HG02642 (cell line): ENCODE data around the gene QRICH1.

Experiments used
- ATAC-seq: cut with Tn5 transposase; IDR thresholded peaks from one replicate; pipeline ENCODE4 v1.9.1; 2021; ENCODE audit warnings: mild to moderate bottlenecking; ENCODE audit not compliant: unreplicated experiment, poor library complexity

The QRICH1 gene

DNA sequence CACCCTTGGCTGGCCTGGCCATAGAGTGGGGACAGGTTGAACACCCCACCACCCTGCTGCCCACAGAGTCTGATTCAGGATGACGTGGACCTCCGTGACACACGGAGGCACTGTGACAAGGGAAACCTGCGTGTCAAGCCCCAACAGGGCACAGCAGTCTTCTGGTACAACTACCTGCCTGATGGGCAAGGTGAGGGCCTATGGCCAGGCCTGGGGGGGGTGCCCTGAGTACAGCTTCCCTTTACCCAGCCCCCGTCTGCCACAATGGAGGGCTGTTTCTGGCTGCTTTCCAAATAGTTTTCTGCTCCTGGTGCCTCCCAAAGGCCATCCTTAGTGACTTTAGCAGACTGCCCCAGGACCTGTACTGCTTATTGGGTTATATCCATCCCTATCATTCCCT is 87.9 kb downstream of the QRICH1 start:
- ATAC-seq: no peak

DNA sequence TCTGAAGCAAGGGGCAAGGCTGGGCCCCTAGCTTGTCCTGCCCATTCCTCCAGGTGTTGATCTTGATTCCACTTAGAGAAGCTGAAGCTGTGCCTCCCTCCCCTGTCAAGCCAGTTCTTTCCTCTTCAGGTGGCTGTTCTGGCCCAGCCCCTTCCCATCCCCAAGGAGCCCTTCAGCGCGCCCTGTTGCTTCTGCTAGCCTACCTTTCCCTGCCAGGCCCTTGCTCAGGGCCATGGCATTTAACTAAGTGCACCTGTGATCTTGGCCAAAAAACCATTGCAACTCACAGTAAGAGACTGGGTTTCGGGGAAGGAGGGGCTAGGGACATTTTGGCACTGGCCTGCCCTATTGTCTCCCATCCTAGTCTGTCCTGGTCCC is 88.6 kb downstream of the QRICH1 start:
- no peak for ATAC-seq

- ATAC-seq: no peak
Observed at GRCh38 chr3:49004352-49005302, 89.2 kb downstream of the QRICH1 start.

DNA sequence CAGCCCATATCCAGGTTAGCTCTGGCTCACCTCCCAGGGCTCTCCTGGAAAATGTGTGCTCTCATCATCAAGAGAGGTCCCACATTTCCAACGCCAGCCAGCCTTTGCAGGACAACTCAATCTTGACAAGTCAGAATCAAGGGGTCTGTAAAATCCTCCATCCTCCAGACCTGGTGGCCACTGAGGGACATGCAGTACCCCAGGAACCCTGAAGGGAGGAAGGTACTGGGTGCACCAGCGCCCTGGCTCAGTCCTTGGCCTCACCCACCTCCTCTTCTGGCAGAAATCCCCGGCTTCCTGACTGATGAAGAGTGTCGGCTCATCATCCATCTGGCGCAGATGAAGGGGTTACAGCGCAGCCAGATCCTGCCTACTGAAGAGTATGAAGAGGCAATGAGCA is 92.7 kb downstream of the QRICH1 start:
- ATAC-seq: no peak

GRCh38 chr3:48999085-48999858 is 94.6 kb downstream of the QRICH1 start:
- no peak for ATAC-seq

DNA sequence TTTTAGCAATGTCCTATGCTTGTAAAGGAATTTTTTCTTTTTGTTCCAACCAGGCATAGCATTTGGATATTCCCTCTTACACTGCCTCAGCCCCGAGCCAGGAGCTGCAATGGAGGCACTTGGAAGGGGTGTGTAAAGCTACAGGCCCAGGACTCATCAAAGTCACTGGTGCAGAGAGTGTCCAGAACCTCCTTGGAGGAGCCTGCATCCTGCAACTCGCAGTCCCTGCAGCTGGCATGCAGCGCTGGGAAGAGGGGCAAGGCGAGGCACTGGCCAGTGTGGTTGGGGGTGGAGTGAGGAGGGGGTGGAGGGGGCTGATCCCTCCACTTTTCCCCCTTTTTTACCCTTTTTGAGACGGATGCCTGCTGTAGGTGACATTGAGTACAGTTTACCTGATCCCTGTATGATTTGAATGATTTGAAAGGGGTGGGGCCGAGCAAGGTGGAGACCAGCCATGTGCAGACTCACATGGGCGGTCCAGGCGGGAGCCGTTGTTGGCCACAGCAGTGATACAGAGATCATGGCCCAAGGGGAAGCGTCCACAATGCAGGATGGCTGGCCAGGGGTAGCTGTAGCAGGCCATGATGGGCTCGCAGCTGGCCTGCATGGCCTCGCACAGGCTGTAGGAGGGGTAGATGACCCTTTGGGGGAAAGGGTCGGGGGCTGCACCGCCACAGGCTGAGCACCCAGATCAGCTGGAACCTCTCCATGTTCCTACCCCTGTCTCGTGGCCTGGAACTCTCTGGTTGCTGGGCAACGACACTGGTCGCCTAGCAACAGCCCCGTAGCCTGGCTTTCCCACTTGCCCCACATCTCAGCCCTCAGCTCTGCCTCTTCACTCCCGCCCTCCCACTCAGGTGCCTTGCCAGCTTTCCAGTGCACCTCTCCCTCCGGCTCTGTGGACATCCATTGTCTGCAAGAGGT is 95.9 kb downstream of the QRICH1 start:
- no peak for ATAC-seq

- ATAC-seq: no peak
Observed at GRCh38 chr3:48997102-48997635, 96.7 kb downstream of the QRICH1 start.

DNA sequence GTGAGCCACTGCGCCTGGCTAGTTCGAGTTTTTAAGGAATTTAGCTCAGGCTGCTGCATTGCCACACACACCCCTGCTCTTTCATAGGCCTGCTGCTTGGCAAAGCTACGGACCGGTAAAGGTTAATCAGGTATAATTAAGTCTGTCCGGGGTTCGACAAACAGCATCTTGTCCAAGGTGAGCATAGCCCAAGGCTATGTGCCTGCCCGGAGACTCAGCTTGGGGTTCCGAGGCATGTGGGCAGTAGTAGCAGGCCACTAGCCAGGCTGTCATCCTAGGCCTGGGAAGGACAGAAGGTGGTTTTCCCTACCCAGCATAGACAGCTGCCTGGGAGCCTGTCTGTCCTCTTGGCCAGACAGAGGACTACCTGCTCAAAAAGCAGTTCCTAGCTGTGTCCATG is 97.2 kb downstream of the QRICH1 start:
- no peak for ATAC-seq

GRCh38 chr3:48993834-48994233 is 100.0 kb downstream of the QRICH1 start:
- no peak for ATAC-seq

DNA sequence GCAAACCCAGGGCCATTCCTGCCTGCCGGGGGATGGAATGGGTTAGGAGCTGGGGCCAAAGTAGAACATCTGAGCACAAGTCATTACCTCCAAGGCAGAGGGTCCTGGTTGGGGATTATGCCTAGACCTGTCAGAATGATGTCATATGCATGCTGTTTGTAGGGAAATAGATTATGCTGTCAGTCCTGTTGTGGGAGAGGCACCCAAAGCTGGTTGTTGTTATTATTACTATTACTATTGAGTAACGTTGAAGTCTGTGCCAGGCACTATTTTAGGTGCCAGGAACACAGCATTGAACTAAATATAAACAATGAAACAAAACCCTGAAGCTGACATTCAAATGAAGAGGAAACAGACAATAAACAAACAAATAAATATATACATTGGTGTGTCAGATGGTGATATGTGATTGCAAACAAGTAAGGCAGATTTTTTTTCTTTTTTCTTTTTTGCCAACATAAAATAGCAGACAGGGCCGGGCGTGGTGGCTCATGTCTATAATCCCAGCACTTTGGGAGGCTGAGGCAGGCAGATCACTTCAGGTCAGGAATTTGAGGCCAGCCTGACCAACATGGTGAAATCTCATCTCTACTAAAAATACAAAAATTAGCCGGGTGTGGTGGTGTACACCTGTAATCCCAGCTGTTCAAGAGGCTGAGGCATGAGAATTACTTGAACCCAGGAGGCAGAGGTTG is 101.9 kb downstream of the QRICH1 start:
- ATAC-seq: no peak

- ATAC-seq: peak; percentile 15
Observed at GRCh38 chr3:48990636-48991469, 103.0 kb downstream of the QRICH1 start.

DNA sequence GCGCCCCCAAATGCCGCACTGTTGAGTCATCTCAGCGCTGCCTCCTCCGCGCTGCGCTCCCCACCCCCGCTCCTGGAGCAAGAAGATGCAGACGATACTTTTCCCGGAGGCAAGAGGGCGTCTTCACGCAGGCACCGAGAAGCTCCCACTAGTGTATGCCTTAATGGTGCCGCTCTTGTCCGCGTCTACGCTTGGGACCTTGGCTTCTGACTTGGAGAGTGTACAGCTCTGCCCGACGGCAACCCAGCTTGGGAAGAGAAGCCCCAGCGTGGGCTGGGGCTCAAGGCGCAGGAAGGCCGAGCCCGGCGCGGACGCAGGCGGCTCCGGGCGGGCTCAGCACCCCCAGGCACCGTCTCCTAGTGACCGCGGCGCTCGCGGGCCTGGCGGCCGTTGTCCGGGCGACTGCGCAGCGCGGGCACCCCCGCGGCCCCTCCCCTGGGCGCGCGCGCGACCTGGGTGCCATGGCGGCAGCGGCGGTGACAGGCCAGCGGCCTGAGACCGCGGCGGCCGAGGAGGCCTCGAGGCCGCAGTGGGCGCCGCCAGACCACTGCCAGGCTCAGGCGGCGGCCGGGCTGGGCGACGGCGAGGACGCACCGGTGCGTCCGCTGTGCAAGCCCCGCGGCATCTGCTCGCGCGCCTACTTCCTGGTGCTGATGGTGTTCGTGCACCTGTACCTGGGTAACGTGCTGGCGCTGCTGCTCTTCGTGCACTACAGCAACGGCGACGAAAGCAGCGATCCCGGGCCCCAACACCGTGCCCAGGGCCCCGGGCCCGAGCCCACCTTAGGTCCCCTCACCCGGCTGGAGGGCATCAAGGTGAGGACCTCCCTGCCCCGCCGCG is 103.9 kb downstream of the QRICH1 start, which contains the start of gene P4HTM:
Gene P4HTM (plus strand): TSS at position 446 of the 840 bp plus-strand sequence. CDS start 16 bp downstream, at position 462.
- ATAC-seq: peak; percentile 52

DNA sequence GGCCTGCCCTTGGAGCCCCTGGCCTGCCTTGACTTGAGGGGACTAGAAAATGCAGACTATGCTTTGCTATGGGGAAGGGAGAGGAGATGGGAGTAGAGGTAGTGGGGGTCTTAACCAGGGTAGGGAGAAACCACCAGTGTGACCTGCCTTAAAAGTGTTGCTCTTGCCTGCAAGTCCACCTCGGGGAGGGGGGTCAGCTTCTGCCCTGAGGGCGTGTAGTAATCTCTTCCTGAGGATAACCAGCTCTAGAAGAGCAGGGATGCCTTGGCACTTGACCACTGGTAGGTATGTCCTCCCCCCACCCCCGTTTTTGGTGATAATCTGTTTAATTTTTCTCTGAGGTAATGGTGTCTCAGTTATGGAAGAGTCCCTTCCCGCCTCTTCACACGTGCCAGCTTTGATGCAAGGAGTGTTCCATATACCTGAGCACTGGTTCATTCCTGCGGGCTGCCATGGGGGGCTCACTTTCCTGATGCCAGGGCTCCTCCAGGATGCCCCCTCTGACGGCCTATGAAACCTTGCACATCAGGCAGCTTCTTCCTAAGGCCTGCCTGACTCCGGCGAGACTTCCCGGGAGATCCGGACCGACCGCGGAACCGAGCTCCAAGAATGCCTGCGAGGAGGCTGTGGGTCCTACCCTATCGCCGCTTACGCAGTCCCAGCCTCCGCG is 104.6 kb downstream of the QRICH1 start:
- ATAC-seq: no peak

DNA sequence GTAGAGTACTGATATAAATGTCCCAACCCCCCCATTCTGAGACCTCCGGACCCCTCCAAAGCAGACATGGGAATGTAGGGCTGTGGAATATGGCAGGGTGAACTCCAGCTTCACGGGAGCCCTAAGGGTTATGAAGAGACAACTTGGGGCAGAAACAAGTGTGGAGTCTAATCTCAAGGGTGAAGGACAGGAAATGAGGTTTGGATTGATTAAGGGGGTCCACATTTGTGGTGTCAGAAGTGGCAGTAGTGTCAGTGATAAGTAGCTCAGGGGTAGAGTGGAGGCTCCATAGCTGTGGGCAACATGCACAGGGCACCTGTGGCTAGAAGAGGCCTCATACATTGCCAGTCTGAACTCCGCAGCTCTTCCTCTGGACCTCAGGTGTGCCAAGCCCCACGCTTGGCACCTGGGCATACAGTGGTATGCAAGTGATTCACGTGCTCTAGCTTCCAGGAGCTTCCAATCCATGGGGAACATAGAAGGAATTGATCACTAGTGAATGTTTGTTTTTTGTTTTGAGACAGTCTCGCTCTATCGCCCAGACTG is 108.0 kb downstream of the QRICH1 start:
- no peak for ATAC-seq

DNA sequence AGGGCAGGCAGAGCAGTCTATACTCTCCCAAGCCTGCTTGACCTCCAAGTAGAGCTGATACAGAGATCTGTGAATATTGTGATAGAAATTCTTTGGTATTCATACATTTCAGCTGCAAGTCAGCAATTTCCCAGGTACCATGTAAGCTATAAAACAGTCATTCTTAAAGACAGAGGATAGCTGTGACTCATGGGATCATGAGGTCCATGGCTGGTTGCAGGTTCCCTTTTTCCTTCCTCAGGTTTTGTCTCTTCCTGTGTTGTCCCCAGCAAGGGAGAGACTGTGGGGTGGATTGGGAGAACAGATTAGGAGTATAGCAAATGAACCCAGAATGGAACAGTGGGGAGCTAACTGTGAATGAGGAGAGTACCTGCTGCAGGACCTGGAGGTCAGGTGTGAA is 109.2 kb downstream of the QRICH1 start:
- ATAC-seq: no peak

GRCh38 chr3:48983096-48983495 is 110.8 kb downstream of the QRICH1 start:
- ATAC-seq: no peak

DNA sequence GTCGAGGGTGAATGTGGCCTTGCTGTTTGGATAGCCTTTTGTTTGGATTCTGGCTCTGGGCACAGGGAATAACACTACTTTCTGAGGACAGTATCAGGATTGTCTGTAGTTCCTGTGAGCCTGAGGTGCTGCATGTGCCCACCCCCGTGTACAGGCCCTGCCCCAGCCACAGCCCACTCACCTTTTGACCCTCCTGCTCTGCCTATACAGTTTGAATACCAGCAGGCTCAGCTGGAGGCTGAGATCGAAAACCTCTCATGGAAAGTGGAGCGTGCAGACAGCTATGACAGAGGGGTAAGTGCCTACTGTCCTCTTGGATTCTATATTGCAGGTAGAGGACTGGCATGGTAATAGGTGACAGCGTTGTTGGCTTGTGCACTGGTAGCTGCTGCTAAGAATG is 111.2 kb downstream of the QRICH1 start:
- no peak for ATAC-seq
